Stimulated activated CD8-positive, alpha-beta memory T cell treated with anti-CD3 and anti-CD28 coated beads, Interleukin-12 subunit alpha, Interleukin-12 subunit beta, amount 100 ng/mL, for 24 hours (primary cell): Measurements from ENCODE around the gene ZDHHC24.

Experiments used
- DNase-seq: peaks from one replicate; pipeline ENCODE4 v3.0.0-alpha.2; 2020; ENCODE audit errors: extremely low read depth

ZDHHC24 gene

DNA sequence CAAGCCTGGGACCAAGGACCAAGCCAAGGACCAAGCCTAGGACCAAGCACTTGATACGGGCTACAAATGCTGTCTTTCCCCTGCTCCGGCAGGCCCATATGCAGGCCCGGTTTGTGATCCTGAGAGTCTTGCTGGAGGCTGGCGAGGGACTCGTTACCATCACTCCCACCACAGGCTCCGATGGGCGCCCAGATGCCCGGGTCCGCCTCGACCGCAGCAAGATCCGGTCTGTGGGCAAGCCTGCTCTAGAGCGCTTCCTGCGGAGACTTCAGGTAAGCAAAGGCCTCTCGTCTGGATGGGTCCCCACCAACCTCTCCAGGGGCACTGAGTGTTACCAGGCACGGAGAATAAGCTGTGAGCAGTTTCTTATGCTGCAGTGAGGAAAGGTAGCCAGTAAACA, 48.6 kb downstream of the ZDHHC24 start:
- no peak for DNase-seq

- DNase-seq: no peak
Measured at GRCh38 chr11:66495401-66495854, 50.4 kb downstream of the ZDHHC24 start.

DNA sequence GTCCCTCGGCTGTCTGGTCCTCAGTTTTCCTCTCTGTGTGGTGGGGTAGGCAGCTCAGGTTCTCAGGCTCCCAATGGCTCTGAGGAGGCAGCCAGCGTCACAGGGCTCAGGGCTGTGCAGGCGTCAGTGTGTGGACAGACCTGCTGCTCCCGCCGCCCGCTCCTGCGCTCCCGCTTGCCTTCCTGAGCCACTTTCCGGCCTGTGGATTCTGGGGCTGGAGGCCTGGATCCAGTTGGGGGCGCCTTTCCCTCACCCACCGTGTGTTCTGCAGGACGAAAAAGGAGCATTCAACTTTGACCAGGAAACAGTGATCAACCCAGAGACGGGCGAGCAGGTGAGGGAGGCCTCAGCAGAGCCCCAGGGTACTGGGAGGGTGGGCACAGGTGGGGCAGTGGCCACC, 50.9 kb downstream of the ZDHHC24 start:
- DNase-seq: no peak

GRCh38 chr11:66494458-66494857, 51.4 kb downstream of the ZDHHC24 start:
- DNase-seq: no peak

GRCh38 chr11:66493130-66493529, 52.7 kb downstream of the ZDHHC24 start:
- DNase-seq: no peak

GRCh38 chr11:66492161-66492865, 53.5 kb downstream of the ZDHHC24 start:
- no peak for DNase-seq

- no peak for DNase-seq
Measured at GRCh38 chr11:66491315-66491935, 54.4 kb downstream of the ZDHHC24 start.

- DNase-seq: no peak
Measured at GRCh38 chr11:66489636-66490035, 56.2 kb downstream of the ZDHHC24 start.

- DNase-seq: no peak
Measured at GRCh38 chr11:66488957-66489356, 56.9 kb downstream of the ZDHHC24 start.

DNA sequence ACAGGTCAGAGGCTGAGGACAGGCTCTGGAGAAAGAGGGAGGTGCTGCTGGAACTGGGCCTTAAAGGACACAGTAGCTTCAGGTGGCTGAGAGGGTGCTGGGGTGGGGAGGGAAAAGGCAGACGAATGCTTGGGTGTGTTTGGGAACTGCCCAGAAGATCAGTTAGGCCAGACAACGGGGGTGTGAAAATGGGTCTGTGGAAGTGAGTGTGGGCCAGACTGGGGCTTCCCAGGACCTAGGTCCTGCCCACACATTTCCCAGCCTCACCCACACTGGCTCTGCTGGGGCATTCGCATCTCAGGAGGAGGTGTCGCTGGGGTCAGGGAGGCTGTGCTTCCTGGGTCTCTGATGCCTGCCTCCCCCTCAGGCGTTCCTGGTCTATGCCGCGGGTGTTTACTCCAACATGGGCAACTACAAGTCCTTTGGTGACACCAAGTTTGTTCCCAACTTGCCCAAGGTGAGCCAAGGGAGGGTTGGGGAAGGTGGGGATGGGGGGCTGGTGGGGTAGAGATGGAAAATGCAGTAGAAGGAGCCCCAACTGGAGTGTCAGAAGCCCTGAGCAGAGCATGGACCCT, 61.0 kb downstream of the ZDHHC24 start:
- DNase-seq: no peak

- peak; percentile 93 for DNase-seq
Measured at GRCh38 chr11:66480117-66480938, 65.5 kb downstream of the ZDHHC24 start, which contains the start of gene DPP3. Gene DPP3 (plus strand): TSS chr11:66480434. CDS start chr11:66482201, 1,767 bp downstream.

- DNase-seq: no peak
Measured at GRCh38 chr11:66479394-66480116, 66.3 kb downstream of the ZDHHC24 start.

- DNase-seq: no peak
Measured at GRCh38 chr11:66478729-66479393, 67.0 kb downstream of the ZDHHC24 start.

- no peak for DNase-seq
Measured at GRCh38 chr11:66477263-66478201, 68.3 kb downstream of the ZDHHC24 start.

DNA sequence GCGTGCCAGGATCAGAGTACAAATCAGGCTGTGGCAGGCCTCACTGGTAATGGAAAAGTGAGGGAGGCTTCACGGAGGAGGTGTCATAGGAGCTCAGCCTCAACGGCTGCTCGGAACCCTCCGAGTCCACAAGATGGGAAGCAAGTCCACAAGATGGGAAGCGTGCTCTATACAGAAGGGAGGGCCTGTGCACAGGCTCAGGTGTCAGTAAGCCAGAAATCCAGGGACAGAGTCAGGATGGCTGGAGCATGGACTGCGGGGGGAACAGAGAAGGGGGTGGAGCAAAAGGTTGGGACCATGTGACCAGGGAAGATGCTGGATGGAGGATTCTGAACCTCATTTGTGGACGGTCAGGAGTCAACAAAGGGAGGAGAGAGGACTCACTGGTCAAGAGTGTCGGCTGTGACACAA, 69.0 kb downstream of the ZDHHC24 start:
- DNase-seq: no peak

- no peak for DNase-seq
Measured at GRCh38 chr11:66476173-66476840, 69.5 kb downstream of the ZDHHC24 start.

GRCh38 chr11:66475349-66476172, 70.3 kb downstream of the ZDHHC24 start:
- no peak for DNase-seq
